Right kidney (tissue), 1 donor: ENCODE data around the gene WDR76.

Experiments
- DNase-seq: peaks from one replicate; pipeline ENCODE4 v3.0.0-alpha.2; 2016

The WDR76 gene

GRCh38 chr15:43913941-43914340 lies 87.1 kb downstream of the WDR76 start:
- no peak for DNase-seq

GRCh38 chr15:43915631-43916325 lies 89.0 kb downstream of the WDR76 start:
- no peak for DNase-seq

GRCh38 chr15:43916326-43916660 lies 89.5 kb downstream of the WDR76 start:
- DNase-seq: no peak
